GM19025 (cell line): ENCODE results near the gene FRMPD4.
"Not testable (repeated sequence)": the region's sequence is repeated elsewhere in the genome, so short reads cannot be mapped to it uniquely, and the experiment has no call there.

Experiments
- ATAC-seq: cut with Tn5 transposase; IDR thresholded peaks from one replicate; pipeline ENCODE4 v1.9.1; 2021; ENCODE audit warnings: mild to moderate bottlenecking, low read depth, moderate library complexity; ENCODE audit not compliant: unreplicated experiment

FRMPD4 gene

GRCh38 chrX:12494400-12495138 is 356.3 kb downstream of the FRMPD4 start:
- no peak for ATAC-seq

GRCh38 chrX:12496343-12496742 is 358.1 kb downstream of the FRMPD4 start:
- no peak for ATAC-seq

- no peak for ATAC-seq
Measured at GRCh38 chrX:12497832-12498591, 359.7 kb downstream of the FRMPD4 start.

- ATAC-seq, result no peak
Measured at GRCh38 chrX:12505127-12505526, 366.9 kb downstream of the FRMPD4 start.

GRCh38 chrX:12515384-12515783 is 377.1 kb downstream of the FRMPD4 start:
- ATAC-seq, result peak; percentile 64

GRCh38 chrX:12526306-12526705 is 388.0 kb downstream of the FRMPD4 start:
- no peak for ATAC-seq

- ATAC-seq, result not testable (repeated sequence)
Measured at GRCh38 chrX:12538096-12538495, 399.8 kb downstream of the FRMPD4 start.

GRCh38 chrX:12542251-12542650 is 404.0 kb downstream of the FRMPD4 start:
- not testable (repeated sequence) for ATAC-seq

GRCh38 chrX:12548341-12548740 is 410.1 kb downstream of the FRMPD4 start:
- no peak for ATAC-seq

GRCh38 chrX:12548746-12549145 is 410.5 kb downstream of the FRMPD4 start:
- no peak for ATAC-seq

- ATAC-seq, result no peak
Measured at GRCh38 chrX:12554206-12554605, 415.9 kb downstream of the FRMPD4 start.

- ATAC-seq, result no peak
Measured at GRCh38 chrX:12563121-12563520, 424.8 kb downstream of the FRMPD4 start.

- no peak for ATAC-seq
Measured at GRCh38 chrX:12564221-12564620, 425.9 kb downstream of the FRMPD4 start.

- ATAC-seq, result no peak
Measured at GRCh38 chrX:12567857-12568256, 429.6 kb downstream of the FRMPD4 start.

- no peak for ATAC-seq
Measured at GRCh38 chrX:12570859-12571501, 432.7 kb downstream of the FRMPD4 start.

GRCh38 chrX:12579311-12579710 is 441.0 kb downstream of the FRMPD4 start:
- no peak for ATAC-seq

- no peak for ATAC-seq
Measured at GRCh38 chrX:12580548-12580947, 442.3 kb downstream of the FRMPD4 start.

- no peak for ATAC-seq
Measured at GRCh38 chrX:12581546-12581945, 443.3 kb downstream of the FRMPD4 start.

GRCh38 chrX:12582649-12583048 is 444.4 kb downstream of the FRMPD4 start:
- no peak for ATAC-seq

GRCh38 chrX:12583543-12583942 is 445.3 kb downstream of the FRMPD4 start:
- ATAC-seq, result no peak

- no peak for ATAC-seq
Measured at GRCh38 chrX:12595720-12596119, 457.4 kb downstream of the FRMPD4 start.
